ENCODE data around the gene MAD1L1.
A peak's percentile ranks its signal among the peaks of the same experiment; 100 is the strongest.

MAD1L1 gene

DNA sequence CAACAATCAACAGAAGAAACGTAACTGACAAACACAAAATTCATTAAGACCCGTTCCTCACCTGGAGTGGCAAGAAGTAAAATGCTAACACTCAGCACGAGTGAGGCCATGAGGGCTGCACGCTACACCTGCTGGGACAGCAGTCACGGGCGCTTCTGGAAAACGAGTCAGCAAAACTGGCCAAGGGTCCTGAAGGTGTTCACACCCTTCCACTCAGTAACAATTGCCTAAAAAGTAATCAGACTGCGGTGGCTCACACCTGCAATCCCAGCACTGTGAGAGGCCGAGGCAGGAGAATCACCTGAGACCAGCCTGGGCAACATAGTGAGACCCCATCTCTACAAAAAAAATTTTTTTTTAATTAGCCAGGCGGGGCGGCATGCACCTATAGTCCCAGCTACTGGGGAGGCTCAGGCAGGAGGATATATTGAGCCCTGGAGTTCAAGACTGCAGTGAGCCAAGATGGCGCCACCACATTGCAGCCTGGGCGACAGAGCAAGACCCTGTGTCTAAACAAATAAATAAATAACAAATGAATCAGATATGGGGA lies 199.1 kb downstream of the MAD1L1 start:
- CTCF ChIA-PET = no interaction called here

DNA sequence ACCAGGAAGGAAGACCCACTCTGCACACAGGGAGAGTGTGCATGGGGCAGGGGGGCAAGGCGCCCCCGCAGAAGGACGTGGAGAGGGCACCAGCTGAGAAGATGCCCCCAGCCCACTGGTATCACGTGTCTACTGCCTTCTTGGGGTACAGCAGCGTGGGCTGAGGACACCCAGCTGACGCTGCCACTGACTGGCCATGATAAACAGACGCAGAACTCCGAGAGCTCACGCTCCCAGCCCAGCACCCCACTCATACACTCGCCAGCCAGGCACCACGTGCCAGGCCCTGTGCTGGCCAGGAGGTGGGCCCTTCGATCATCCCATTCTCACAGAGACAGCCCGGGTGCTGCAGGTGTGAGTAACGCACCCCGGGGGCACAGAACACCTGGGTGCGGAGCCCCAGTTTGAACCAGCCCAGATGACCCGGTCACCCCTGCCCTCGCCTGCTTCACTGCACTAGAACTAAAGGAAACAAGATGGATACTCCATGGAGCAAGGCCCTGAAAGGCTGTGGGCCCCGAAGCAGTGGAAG lies 199.8 kb downstream of the MAD1L1 start:
- TF ChIP-seq CTCF (conservative IDR thresholded peaks at IDR 0.05; ENCODE audit: low read depth) = no peak
- peak; percentile 55 for DNase-seq (ENCODE audit: low spot score)
- CTCF ChIA-PET = no interaction called here
- POLR2A ChIA-PET (ENCODE audit: low non-redundant PET) = no interaction called here
- no peak overlapping the region for H3K27ac ChIP-seq

More for the DNA sequence above, 199.1 kb downstream of the MAD1L1 start:
- no peak overlapping the region for H3K27ac ChIP-seq
- DNase-seq (ENCODE audit: low spot score) = no peak
- no peak for TF ChIP-seq CTCF (conservative IDR thresholded peaks at IDR 0.05; ENCODE audit: low read depth)
- POLR2A ChIA-PET (ENCODE audit: low non-redundant PET) = interaction anchor here (0.6 kb wide), 1 partner anchor 296 kb away, joined by 5 read pairs; no protein-coding TSS in a partner anchor

- no peak for TF ChIP-seq CTCF (conservative IDR thresholded peaks at IDR 0.05; ENCODE audit: low read depth)
- DNase-seq (ENCODE audit: low spot score) = no peak
- no peak overlapping the region for H3K27ac ChIP-seq
- ChIA-PET CTCF (no interaction called here), POLR2A (ENCODE audit: low non-redundant PET) (no interaction called here)
Observed at GRCh38 chr7:2032030-2032875, 200.5 kb downstream of the MAD1L1 start.

- ChIA-PET CTCF (no interaction called here), POLR2A (ENCODE audit: low non-redundant PET) (no interaction called here)
- H3K27ac ChIP-seq = no peak overlapping the region
- DNase-seq (ENCODE audit: low spot score) = no peak
- TF ChIP-seq CTCF (conservative IDR thresholded peaks at IDR 0.05; ENCODE audit: low read depth) = no peak
Observed at GRCh38 chr7:2031451-2031845, 201.3 kb downstream of the MAD1L1 start.

DNA sequence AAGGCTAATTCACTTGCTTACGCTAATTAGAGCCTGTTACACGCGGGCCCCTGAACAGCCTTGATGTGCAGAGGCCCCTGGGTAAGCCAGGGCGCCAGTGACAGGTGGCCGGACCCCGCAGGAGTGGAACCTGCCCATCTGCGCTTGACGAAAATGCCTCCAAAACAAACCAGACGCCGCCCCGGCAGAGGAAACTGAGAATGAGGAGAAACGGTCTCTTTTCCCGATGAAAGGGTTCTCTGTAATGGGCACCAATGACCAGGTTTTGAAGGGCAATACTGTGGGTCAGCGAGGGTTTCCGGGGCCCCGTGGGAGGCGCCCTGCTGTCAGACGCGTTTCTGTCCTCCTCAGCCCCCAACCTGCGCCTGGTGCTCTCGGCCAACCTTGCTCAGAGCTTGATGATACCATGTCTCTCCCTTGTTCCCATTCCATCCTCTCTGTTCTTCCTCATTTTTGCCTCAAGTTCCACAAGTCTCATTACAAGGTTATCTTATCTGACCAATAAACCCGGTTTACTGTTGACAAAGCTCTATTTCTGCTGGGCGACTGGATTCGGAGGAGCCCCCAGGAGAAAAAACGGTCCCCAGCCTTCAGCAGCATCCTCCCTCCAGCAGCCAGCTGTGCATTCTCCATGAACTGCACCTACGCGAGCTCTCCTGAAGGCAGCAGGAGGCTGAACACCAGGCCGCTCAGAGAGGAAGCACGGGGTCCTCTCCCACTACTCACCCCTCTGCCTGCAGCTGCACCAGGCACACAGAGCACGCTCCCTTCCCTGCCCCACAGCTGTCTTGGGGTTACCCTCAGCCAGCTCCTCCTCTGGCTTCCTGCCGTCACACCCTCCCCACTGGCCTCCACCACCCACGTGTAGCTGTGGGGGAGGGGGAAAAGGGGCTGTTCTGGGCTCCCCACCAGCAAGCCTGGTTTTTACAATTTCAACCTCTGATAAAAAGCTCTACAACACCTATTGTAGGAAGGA lies 202.0 kb downstream of the MAD1L1 start:
- DNase-seq (ENCODE audit: low spot score) = no peak
- no peak overlapping the region for H3K27ac ChIP-seq
- CTCF ChIA-PET = interaction anchor here (0.6 to 0.7 kb wide), 2 partner anchors 54 to 1573 kb away, joined by 3 read pairs; no protein-coding TSS in a partner anchor
- no peak for TF ChIP-seq CTCF (conservative IDR thresholded peaks at IDR 0.05; ENCODE audit: low read depth)
- POLR2A ChIA-PET (ENCODE audit: low non-redundant PET) = no interaction called here

DNA sequence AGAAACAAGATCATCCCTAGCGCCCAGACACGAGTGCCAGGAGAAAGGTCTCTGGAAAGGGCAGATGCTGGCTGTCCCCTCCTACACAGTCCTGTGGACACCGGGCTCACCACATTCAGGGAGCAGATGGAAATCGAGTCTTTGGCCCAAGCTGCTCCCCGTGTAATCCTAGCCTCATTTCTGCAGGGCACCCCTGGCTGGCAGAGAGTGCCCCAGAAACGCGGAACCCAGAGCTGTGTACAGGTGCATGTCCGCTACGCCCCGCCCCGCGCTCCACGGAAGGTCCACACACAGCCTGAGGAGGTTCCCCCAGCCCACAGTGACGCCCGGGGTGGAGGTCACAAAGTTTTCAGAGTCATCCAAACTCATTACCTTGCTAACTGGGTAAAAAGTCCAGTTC lies 202.8 kb downstream of the MAD1L1 start:
- DNase-seq (ENCODE audit: low spot score) = no peak
- ChIA-PET CTCF (interaction anchor here (0.8 kb wide), 1 partner anchor 8 kb away, joined by 4 read pairs; no protein-coding TSS in a partner anchor), POLR2A (ENCODE audit: low non-redundant PET) (no interaction called here)
- no peak for TF ChIP-seq CTCF (conservative IDR thresholded peaks at IDR 0.05; ENCODE audit: low read depth)
- H3K27ac ChIP-seq = no peak overlapping the region

Data from RWPE1 (cell line).